Smooth muscle cell (in vitro differentiated cells): Measurements from ENCODE around the gene EEF1AKMT3. TPM values are rescaled to one million over a fixed set of nuclear protein-coding genes. Genes with fewer than 3 reads are reported as not detected.

Experiments used
- DNase-seq: peaks from one replicate; lab custom pipeline; 2025; ENCODE audit not compliant: unreplicated experiment; lab: John Stamatoyannopoulos, UW
- H2AFZ ChIP-seq: fragments of 200-600 bp; sonication (generic); 2 replicates; pipeline ENCODE4 v1.6.0; 2016; ENCODE audit warnings: antibody characterized with exemption, low read depth, mild to moderate bottlenecking
- H3F3A ChIP-seq: fragments of 200-600 bp; sonication (generic); 2 replicates; pipeline ENCODE4 v1.6.0; 2017; ENCODE audit warnings: antibody characterized with exemption, low read depth
- H3K27ac ChIP-seq: fragments of 200-600 bp; sonication (generic); 2 replicates; pipeline ENCODE4 v1.5.1; 2016; ENCODE audit warnings: low read depth, mild to moderate bottlenecking
- H3K27me3 ChIP-seq: fragments of 200-600 bp; sonication (generic); 2 replicates; pipeline ENCODE4 v1.6.1; 2016; ENCODE audit warnings: low read depth, mild to moderate bottlenecking
- H3K36me3 ChIP-seq: fragments of 200-600 bp; sonication (generic); 2 replicates; pipeline ENCODE4 v1.5.1; 2016; ENCODE audit warnings: low read depth
- H3K4me1 ChIP-seq: fragments of 200-600 bp; sonication (generic); 2 replicates; pipeline ENCODE4 v1.5.1; 2016; ENCODE audit warnings: low read depth
- H3K4me2 ChIP-seq: fragments of 200-600 bp; sonication (generic); 2 replicates; pipeline ENCODE4 v1.6.0; 2016; ENCODE audit warnings: mild to moderate bottlenecking
- H3K4me3 ChIP-seq: fragments of 200-600 bp; sonication (generic); 2 replicates; pipeline ENCODE4 v1.5.1; 2016; ENCODE audit warnings: mild to moderate bottlenecking
- H3K79me2 ChIP-seq: fragments of 200-600 bp; sonication (generic); 2 replicates; pipeline ENCODE4 v1.6.0; 2016; ENCODE audit warnings: low read depth, mild to moderate bottlenecking
- H3K9ac ChIP-seq: fragments of 200-600 bp; sonication (generic); 2 replicates; pipeline ENCODE4 v1.6.0; 2016; ENCODE audit warnings: low read depth
- H3K9me3 ChIP-seq: fragments of 200-600 bp; sonication (generic); replicated peaks from 2 replicates; pipeline ENCODE4 v1.5.1; 2016; ENCODE audit warnings: low read depth
- H4K20me1 ChIP-seq: fragments of 200-600 bp; sonication (generic); 2 replicates; pipeline ENCODE4 v1.6.0; 2016; ENCODE audit warnings: low read depth
- WGBS: methylation state at CpG from one replicate; pipeline ENCODE4 v1.1.7; 2016; ENCODE audit warnings: low lambda C conversion rate; 5-methylcytosine and 5-hydroxymethylcytosine counted together
- polyA plus RNA-seq: library from polyadenylated mRNA; unstranded; fragments of >200 nt; fragmentation: Nextera tagmentation; extraction: Ambion mirVana; gene quantifications from 2 replicates; pipeline ENCODE4 v1.2.1, GENCODE V29; 2016
- total RNA-seq: library from RNA; depleted of rRNA; stranded (reverse); fragments of >200 nt; gene quantifications from 2 replicates; pipeline ENCODE4 v1.2.3, GENCODE V29; 2014
- TF ChIP-seq, protein P1 (sequence below): fragments of 200-600 bp; sonication (generic); IDR thresholded peaks from 2 replicates; pipeline ENCODE4 v1.5.1; 2017; ENCODE audit warnings: borderline replicate concordance, mild to moderate bottlenecking, antibody characterized with exemption; ENCODE audit not compliant: insufficient read depth, poor library complexity, severe bottlenecking

Gene EEF1AKMT3
- total and polyA plus RNA-seq, 2 experiments from 2014 or later = 8.0 to 9.0 TPM

GRCh38 chr12:57729321-57729844, 43.0 kb upstream of the EEF1AKMT3 start:
- Histone ChIP-seq H3K9ac (no peak overlapping the region), H4K20me1 (no peaks in the 10 kb centered on the region), H3K9me3 (no peaks in the 10 kb centered on the region), H3F3A (no peaks in the 10 kb centered on the region), H3K36me3 (no peaks in the 10 kb centered on the region), H3K79me2 (no peaks in the 10 kb centered on the region), H3K27me3 (peaks cover 96% of the 10 kb centered on the region), H3K4me1 (peaks cover 3% of the 10 kb centered on the region), H3K4me2 (no peak overlapping the region), H2AFZ (no peak overlapping the region), H3K4me3 (no peak overlapping the region), H3K27ac (no peak overlapping the region)
- 76% methylated on average over 5 of the region's 5 CpGs for WGBS
- TF ChIP-seq, protein P1, sequence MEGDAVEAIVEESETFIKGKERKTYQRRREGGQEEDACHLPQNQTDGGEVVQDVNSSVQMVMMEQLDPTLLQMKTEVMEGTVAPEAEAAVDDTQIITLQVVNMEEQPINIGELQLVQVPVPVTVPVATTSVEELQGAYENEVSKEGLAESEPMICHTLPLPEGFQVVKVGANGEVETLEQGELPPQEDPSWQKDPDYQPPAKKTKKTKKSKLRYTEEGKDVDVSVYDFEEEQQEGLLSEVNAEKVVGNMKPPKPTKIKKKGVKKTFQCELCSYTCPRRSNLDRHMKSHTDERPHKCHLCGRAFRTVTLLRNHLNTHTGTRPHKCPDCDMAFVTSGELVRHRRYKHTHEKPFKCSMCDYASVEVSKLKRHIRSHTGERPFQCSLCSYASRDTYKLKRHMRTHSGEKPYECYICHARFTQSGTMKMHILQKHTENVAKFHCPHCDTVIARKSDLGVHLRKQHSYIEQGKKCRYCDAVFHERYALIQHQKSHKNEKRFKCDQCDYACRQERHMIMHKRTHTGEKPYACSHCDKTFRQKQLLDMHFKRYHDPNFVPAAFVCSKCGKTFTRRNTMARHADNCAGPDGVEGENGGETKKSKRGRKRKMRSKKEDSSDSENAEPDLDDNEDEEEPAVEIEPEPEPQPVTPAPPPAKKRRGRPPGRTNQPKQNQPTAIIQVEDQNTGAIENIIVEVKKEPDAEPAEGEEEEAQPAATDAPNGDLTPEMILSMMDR = no peak
- DNase-seq = no peak

DNA sequence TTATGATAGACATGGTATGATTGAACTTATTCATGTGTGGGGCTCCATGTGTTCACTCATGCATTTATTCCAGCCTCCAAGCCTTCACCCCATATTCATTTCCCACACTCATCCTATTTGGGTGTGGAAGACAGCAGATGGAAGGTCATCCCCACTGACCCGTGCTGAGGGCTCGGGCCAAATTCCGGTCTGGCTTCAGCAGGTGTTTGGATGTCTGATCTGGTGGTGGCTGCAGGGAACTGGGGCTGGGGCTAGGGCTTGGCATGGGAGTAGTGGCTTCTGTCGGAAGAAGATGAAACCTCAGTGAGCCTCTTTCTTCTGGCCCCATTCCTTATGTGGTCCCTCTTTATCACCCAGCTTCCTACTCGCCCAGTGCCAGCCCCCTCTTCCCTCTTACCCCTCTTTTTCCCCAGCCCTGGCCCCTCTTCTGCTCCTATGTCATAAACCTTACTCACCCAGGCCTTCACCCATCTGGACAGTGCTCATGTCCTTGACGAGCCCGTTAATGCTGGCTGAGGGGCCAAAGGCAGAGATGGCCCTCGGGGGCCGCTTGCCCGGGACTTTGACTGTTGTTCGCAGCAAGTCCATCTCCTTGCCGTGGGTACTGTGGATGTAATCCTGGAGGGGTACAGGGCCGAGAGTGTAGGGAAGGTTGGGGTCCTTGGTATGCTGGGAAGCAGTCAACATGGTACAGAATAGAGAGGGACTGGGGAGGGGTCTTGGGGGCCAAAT, 41.9 kb upstream of the EEF1AKMT3 start:
- no peaks in the 10 kb centered on the region for H3K36me3 ChIP-seq
- H3K4me1 ChIP-seq = peaks cover 4% of the 10 kb centered on the region
- no peaks in the 10 kb centered on the region for H3K79me2 ChIP-seq
- H3K27ac ChIP-seq = no peak overlapping the region
- TF ChIP-seq, protein P1 = no peak
- WGBS = 81% methylated on average over 13 of the region's 13 CpGs
- H3K4me2 ChIP-seq = no peak overlapping the region
- H2AFZ ChIP-seq = no peak overlapping the region
- no peak overlapping the region for H3K4me3 ChIP-seq
- H4K20me1 ChIP-seq = no peaks in the 10 kb centered on the region
- H3K9ac ChIP-seq = no peak overlapping the region
- H3K9me3 ChIP-seq = no peaks in the 10 kb centered on the region
- H3F3A ChIP-seq = no peaks in the 10 kb centered on the region
- H3K27me3 ChIP-seq = peaks cover 98% of the 10 kb centered on the region
- DNase-seq = no peak

- H3K27ac ChIP-seq = no peak overlapping the region
- no peaks in the 10 kb centered on the region for H3K9me3 ChIP-seq
- no peak overlapping the region for H3K4me3 ChIP-seq
- no peaks in the 10 kb centered on the region for H3K36me3 ChIP-seq
- TF ChIP-seq, protein P1 = no peak
- no peaks in the 10 kb centered on the region for H4K20me1 ChIP-seq
- H3K4me1 ChIP-seq = peaks cover 7% of the 10 kb centered on the region
- no peak overlapping the region for H3K4me2 ChIP-seq
- no peaks in the 10 kb centered on the region for H3F3A ChIP-seq
- 78% methylated on average over 19 of the region's 19 CpGs for WGBS
- DNase-seq = no peak
- no peaks in the 10 kb centered on the region for H3K79me2 ChIP-seq
- H3K27me3 ChIP-seq = peaks cover 99% of the 10 kb centered on the region
- no peak overlapping the region for H2AFZ ChIP-seq
- no peak overlapping the region for H3K9ac ChIP-seq
These were observed 40.9 kb upstream of the EEF1AKMT3 start for GRCh38 chr12:57731411-57732080.
